ENCODE measurements around the gene DAAM1.

GRCh38 chr14:59238216-59238615 is 49.7 kb downstream of the DAAM1 start:
- TF ChIP-seq, protein P1, sequence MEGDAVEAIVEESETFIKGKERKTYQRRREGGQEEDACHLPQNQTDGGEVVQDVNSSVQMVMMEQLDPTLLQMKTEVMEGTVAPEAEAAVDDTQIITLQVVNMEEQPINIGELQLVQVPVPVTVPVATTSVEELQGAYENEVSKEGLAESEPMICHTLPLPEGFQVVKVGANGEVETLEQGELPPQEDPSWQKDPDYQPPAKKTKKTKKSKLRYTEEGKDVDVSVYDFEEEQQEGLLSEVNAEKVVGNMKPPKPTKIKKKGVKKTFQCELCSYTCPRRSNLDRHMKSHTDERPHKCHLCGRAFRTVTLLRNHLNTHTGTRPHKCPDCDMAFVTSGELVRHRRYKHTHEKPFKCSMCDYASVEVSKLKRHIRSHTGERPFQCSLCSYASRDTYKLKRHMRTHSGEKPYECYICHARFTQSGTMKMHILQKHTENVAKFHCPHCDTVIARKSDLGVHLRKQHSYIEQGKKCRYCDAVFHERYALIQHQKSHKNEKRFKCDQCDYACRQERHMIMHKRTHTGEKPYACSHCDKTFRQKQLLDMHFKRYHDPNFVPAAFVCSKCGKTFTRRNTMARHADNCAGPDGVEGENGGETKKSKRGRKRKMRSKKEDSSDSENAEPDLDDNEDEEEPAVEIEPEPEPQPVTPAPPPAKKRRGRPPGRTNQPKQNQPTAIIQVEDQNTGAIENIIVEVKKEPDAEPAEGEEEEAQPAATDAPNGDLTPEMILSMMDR (conservative IDR thresholded peaks at IDR 0.05; ENCODE audit: low read length) = no peak
- TF ChIP-seq EZH2phosphoT487 (IDR thresholded peaks at IDR 0.05; ENCODE audit: borderline replicate concordance, low read depth, low read length) = no peak

All from OCI-LY7 (cell line).